GM12892 (cell line): ENCODE data around the gene PLSCR1.

Source experiments
- POLR2A ChIP-seq: IDR thresholded peaks from 2 replicates; pipeline ENCODE4 v1.6.1; 2011; ENCODE audit warnings: low read depth, low read length, control low read depth
- POLR2AphosphoS5 ChIP-seq: IDR thresholded peaks from 2 replicates; pipeline ENCODE4 v1.6.1; 2011; ENCODE audit warnings: low read depth, low read length, control low read depth

DNA sequence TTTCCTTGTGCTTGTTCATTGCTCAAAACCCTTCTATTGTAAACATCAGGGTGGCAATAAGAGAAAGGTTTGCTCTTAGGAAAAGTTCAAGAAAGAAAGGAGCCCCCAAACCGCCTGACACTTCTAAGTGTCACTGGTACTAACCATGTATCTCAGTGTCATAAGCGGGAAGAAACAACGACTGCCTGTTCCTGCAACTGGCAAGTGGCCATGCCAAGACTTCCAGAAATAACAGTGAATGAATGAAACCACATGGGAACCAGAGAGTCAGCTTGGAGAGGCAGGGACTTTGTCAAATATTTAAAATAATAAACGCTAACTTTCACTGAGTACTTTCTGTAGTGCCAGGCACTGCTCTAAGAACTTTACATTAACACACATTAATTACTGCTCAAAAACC is 76.2 kb downstream of the PLSCR1 start:
- TF ChIP-seq POLR2A: no peak
- TF ChIP-seq POLR2AphosphoS5: no peak
